Neural progenitor cell (in vitro differentiated cells): ENCODE data around the gene GIPC2.

Experiments
- CTCF ChIP-seq: fragments of 200-600 bp; sonication (generic); IDR thresholded peaks from 2 replicates; pipeline ENCODE4 v1.5.1; 2017; ENCODE audit warnings: antibody characterized with exemption, mild to moderate bottlenecking
- EZH2 ChIP-seq: fragments of 200-600 bp; sonication (generic); IDR thresholded peaks from 2 replicates; pipeline ENCODE4 v1.6.1; 2017; ENCODE audit warnings: antibody characterized with exemption, mild to moderate bottlenecking, moderate library complexity

- no peak for TF ChIP-seq CTCF
- no peak for TF ChIP-seq EZH2
Measured at GRCh38 chr1:78040484-78041089, 5.2 kb upstream of the GIPC2 start.
